HEK293T (cell line): ENCODE measurements around the gene ASPDH.

Experiments
- CTCF ChIA-PET: fragments of 350-600 bp; formaldehyde crosslinking; extraction: SDS; loops from one replicate; lab custom pipeline; 2021; ENCODE audit warnings: antibody characterized with exemption, inconsistent platforms; lab: Yijun Ruan, JAX
- POLR2A ChIA-PET: fragments of 350-600 bp; formaldehyde crosslinking; extraction: SDS; loops from one replicate; lab custom pipeline; 2020; ENCODE audit warnings: antibody characterized with exemption, inconsistent platforms; lab: Yijun Ruan, JAX
- DNase-seq: peaks from one replicate; pipeline ENCODE4 v3.0.0; 2012; ENCODE audit warnings: mixed read lengths; ENCODE audit errors: extremely low spot score
- ARNT ChIP-seq: fragments of 450-650 bp; IDR thresholded peaks from 2 replicates; pipeline ENCODE4 v1.6.1; 2017; ENCODE audit warnings: mild to moderate bottlenecking
- BHLHE40 ChIP-seq: fragments of 450-650 bp; IDR thresholded peaks from 2 replicates; pipeline ENCODE4 v1.6.1; 2016; ENCODE audit warnings: mild to moderate bottlenecking, moderate library complexity, borderline replicate concordance
- CTBP1 ChIP-seq: fragments of 450-650 bp; IDR thresholded peaks from 2 replicates; pipeline ENCODE4 v1.6.1; 2016; ENCODE audit warnings: borderline replicate concordance
- ELF4 ChIP-seq: fragments of 450-650 bp; IDR thresholded peaks from 2 replicates; pipeline ENCODE4 v1.6.1; 2017; ENCODE audit warnings: antibody characterized with exemption
- FOXA1 ChIP-seq: fragments of 450-650 bp; IDR thresholded peaks from 2 replicates; pipeline ENCODE4 v1.6.1; 2016; ENCODE audit warnings: mild to moderate bottlenecking
- FOXK2 ChIP-seq: fragments of 450-650 bp; IDR thresholded peaks from 2 replicates; pipeline ENCODE4 v1.6.1; 2016; ENCODE audit warnings: mild to moderate bottlenecking
- FOXM1 ChIP-seq: fragments of 450-650 bp; IDR thresholded peaks from 2 replicates; pipeline ENCODE4 v1.6.1; 2017; ENCODE audit warnings: mild to moderate bottlenecking, borderline replicate concordance
- HDGF ChIP-seq: fragments of 450-650 bp; IDR thresholded peaks from 2 replicates; pipeline ENCODE4 v1.6.1; 2017; ENCODE audit warnings: antibody characterized with exemption, borderline replicate concordance
- L3MBTL2 ChIP-seq: fragments of 450-650 bp; conservative IDR thresholded peaks from 2 replicates; pipeline ENCODE4 v1.6.1; 2016; ENCODE audit warnings: mild to moderate bottlenecking
- LEF1 ChIP-seq: fragments of 450-650 bp; IDR thresholded peaks from 2 replicates; pipeline ENCODE4 v1.6.1; 2017; ENCODE audit warnings: mild to moderate bottlenecking, borderline replicate concordance
- NFRKB ChIP-seq: fragments of 450-650 bp; IDR thresholded peaks from 2 replicates; pipeline ENCODE4 v1.6.1; 2016; ENCODE audit warnings: mild to moderate bottlenecking, moderate library complexity
- SP1 ChIP-seq: fragments of 450-650 bp; IDR thresholded peaks from 2 replicates; pipeline ENCODE4 v1.6.1; 2017
- SUZ12 ChIP-seq: fragments of 450-650 bp; IDR thresholded peaks from 2 replicates; pipeline ENCODE4 v1.6.1; 2016; ENCODE audit warnings: mild to moderate bottlenecking
- TARDBP ChIP-seq: fragments of 450-650 bp; IDR thresholded peaks from 2 replicates; pipeline ENCODE4 v1.6.1; 2016
- ZNF384 ChIP-seq: fragments of 450-650 bp; IDR thresholded peaks from 2 replicates; pipeline ENCODE4 v1.6.1; 2016
- TF ChIP-seq, protein P1 (sequence below): fragments of 450-650 bp; IDR thresholded peaks from 2 replicates; pipeline ENCODE4 v1.6.1; 2016

The ASPDH gene

DNA sequence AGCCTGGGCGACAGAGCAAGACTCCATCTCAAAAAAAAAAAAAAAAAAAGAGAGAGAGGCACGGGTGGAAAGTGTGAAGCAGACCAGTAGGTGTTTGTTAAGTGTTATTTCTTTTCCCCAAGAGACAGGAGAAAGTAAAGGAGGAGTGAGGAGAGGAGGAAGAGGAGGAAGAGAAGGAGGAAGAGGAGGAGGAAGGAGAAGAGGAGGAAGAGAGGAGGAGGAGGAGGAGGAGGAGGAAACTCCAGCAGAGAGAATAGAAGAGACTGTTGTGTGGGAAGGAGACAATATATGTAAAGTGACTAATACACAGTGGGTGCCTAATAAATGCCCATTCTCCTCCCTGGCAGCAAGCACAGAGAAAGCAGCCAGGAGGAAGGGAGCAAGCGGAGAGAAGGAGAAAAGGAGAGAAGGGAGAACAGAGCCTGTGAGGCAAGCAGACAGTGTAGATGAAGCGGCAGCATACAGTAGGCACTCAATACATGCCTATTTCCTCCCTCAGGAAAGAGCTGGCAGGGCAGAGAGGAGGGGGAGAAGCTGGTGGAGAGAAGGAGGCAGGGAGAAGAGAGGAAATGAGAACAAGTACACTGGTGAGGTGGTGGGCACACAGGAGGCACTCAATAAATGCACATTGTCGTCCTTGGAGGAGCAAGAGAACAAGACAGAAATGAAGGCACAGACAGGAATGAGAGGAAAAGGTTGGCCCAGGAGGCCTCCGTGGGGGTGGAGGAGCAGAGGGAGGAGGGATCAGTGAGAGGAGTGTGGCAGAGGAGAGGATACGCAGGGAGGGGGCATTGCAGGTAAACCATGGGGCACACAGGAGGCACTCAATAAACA lies 19.3 kb downstream of the ASPDH start:
- ChIA-PET POLR2A (no interaction called here), CTCF (interaction anchor here (0.7 kb wide), 1 partner anchor 32 kb away, joined by 3 read pairs; no protein-coding TSS in a partner anchor)
- TF ChIP-seq TARDBP (no peak), SUZ12 (no peak), ZNF384 (no peak), ELF4 (no peak), ARNT (no peak), FOXK2 (no peak), L3MBTL2 (no peak), HDGF (no peak), SP1 (no peak)
- DNase-seq = no peak

DNA sequence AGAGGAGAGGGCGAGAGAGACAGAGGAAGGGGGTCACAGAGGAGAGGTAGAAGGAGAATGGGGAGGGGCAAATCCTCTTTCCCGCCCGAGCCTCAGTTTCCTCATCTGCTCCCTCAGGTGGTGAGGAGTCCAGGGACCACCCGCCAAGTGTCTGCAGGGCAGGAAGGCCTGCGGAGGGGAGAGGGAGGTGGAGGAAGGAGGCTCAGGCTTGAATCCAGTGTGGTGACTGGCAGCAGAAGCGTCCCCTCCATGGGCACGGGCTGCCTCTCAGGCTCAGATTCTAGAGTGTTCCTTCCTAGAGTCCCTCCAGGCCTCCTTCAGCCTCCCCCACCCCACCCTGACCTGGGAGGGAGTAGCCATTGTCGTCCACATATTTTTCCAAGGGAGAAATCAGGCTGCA lies 20.5 kb downstream of the ASPDH start:
- ChIA-PET POLR2A (no interaction called here), CTCF (no interaction called here)
- TF ChIP-seq FOXA1 (no peak), ZNF384 (no peak), SP1 (no peak), ELF4 (no peak), LEF1 (no peak), NFRKB (no peak), HDGF (no peak), L3MBTL2 (no peak)
- TF ChIP-seq, protein P1, sequence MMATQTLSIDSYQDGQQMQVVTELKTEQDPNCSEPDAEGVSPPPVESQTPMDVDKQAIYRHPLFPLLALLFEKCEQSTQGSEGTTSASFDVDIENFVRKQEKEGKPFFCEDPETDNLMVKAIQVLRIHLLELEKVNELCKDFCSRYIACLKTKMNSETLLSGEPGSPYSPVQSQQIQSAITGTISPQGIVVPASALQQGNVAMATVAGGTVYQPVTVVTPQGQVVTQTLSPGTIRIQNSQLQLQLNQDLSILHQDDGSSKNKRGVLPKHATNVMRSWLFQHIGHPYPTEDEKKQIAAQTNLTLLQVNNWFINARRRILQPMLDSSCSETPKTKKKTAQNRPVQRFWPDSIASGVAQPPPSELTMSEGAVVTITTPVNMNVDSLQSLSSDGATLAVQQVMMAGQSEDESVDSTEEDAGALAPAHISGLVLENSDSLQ = no peak
- DNase-seq = no peak

DNA sequence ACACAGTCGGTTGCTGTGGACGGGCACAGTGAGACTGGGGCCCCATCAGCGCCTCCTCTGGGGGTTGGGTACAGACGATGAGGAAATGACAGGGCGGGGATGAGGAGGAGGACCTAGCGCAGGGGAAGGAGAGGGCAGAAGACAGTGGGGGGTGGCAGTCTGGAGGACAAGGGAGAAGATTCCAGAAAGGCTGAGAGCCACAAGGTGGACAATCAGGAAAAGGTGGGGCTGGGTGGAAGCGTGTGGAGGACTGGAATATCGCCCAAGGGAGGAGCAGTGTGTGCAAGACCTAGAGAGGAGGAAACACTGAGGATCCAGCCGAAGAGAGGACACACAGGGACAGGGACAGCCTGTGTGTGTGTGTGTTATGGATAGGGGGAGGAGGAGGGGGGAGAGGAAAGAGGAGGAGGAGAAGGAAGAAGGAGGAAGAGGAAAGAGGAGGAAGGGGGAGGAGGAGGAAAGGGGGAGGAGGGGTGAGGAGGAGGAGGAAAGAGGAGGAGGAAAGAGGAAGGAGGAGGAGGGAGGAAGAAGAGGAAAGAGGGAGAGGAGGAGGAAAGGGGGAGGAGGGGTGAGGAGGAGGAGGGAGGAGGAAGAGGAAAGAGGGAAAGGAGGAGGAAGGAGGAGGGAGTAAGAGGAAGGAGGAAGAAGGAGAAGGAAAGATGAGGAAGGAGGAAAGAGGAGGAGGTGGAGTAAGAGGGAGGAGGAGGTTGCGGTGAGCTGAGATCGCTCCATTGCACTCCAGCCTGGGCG lies 21.2 kb downstream of the ASPDH start:
- ChIA-PET POLR2A (no interaction called here), CTCF (no interaction called here)
- TF ChIP-seq HDGF (no peak), BHLHE40 (no peak), SP1 (no peak), CTBP1 (no peak), ZNF384 (no peak), FOXM1 (no peak), ARNT (no peak), ELF4 (no peak), FOXA1 (no peak), TARDBP (no peak), L3MBTL2 (no peak), NFRKB (no peak), LEF1 (no peak), SUZ12 (no peak), FOXK2 (no peak)
- TF ChIP-seq, protein P1 = no peak
- DNase-seq = no peak

DNA sequence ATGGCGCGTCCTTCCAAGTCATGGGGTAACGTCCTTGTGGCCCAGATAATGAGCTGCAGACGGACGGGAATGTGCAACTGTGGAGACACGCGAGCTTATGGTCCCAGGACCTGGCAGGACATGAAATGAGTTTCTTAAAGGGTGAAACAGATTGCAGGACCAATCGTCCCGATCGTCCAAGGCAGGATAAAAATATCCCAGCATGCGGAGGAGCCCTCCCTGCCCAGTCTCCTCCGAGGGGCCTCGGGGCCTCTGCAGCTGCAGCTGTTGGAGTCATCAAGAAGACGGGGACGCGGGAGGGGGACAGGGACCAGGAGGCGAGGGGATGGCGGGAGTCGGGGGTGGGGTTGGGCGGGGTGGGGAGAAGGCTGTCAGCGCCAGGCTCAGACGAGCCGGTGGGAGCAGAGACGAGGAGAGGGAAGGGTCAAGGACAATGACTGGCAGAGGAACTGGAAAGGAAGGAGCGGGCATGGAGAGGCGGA lies 22.7 kb downstream of the ASPDH start:
- CTCF ChIA-PET = no interaction called here
- no peak for TF ChIP-seq FOXM1
- no peak for TF ChIP-seq NFRKB
- TF ChIP-seq L3MBTL2 = no peak
- TF ChIP-seq TARDBP = no peak
- no peak for TF ChIP-seq LEF1
- DNase-seq = no peak
- POLR2A ChIA-PET = no interaction called here

DNA sequence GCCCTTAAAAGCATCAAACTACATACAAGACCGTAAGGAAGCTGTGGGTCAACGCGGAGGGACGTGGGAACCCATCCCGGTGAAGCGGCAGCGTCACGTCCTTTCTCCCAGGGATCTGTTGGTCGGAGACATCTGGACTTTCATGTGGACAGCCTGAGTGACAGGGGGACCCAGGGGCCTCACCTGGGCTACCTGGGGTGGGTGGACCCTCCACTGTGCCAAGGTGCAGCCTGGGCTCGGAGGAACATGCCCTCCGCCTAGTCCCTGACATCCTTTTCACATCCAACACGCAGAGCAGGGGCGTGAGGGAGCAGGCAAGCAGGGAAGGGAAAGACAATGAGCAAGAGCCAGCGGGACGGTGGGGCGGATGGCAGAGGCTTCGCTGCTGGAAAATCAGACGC lies 23.3 kb downstream of the ASPDH start:
- ChIA-PET POLR2A (no interaction called here), CTCF (no interaction called here)
- DNase-seq = no peak
- no peak for TF ChIP-seq TARDBP
- TF ChIP-seq SUZ12 = no peak
- TF ChIP-seq LEF1 = no peak
- no peak for TF ChIP-seq CTBP1
- TF ChIP-seq ARNT = no peak
- TF ChIP-seq, protein P1 = no peak
- no peak for TF ChIP-seq NFRKB

DNA sequence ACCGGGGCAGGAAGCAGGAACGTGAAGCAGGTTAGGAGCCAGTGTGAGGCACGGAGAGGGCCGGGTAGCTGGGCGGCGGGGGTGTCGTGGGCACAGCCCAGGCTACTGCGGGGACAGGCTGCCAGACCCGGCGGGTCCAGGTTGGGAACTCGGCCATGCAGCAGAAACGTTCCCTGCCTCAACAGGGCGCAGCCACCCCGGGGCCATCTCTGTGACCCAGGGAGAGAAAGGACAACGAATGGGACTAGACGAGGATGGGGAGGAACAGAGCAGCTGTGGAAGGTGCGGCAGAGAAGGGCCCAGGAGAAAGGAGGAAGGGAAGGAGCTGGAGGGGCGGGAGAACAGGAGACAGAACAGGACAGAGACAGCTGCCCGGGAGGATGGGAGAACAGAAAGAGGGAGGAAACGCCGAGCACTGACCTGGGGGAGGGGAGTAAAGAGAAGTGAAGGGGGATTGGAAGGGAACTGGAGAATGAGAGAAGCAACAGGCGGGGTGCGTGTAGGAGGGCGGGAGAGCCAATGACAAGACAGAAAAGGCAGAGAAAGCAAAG lies 24.2 kb downstream of the ASPDH start:
- TF ChIP-seq ARNT (no peak), FOXM1 (no peak), LEF1 (no peak), BHLHE40 (no peak), FOXK2 (no peak), CTBP1 (no peak), HDGF (no peak), SP1 (no peak), FOXA1 (no peak), SUZ12 (no peak), TARDBP (no peak), L3MBTL2 (no peak)
- TF ChIP-seq, protein P1 = no peak
- CTCF ChIA-PET = interaction anchor here (0.7 kb wide), 1 partner anchor 10 kb away, joined by 3 read pairs; no protein-coding TSS in a partner anchor
- no peak for DNase-seq
- POLR2A ChIA-PET = no interaction called here
